Testis (tissue), 3 donors: ENCODE measurements around the gene TM4SF18. TPM values are rescaled to one million over a fixed set of nuclear protein-coding genes. Genes with fewer than 3 reads are reported as not detected.
A peak's percentile ranks its signal among the peaks of the same experiment; 100 is the strongest.

Source experiments
- DNase-seq: peaks from one replicate; pipeline ENCODE4 v3.0.0-alpha.2; 2019
- H3K27ac ChIP-seq, 2 donors: fragments of 200-600 bp; sonication (generic); one replicate each; pipeline ENCODE4 v1.5.1; 2019
- H3K27me3 ChIP-seq: fragments of 200-600 bp; sonication (generic); one replicate; pipeline ENCODE4 v1.5.1; 2019
- H3K36me3 ChIP-seq: fragments of 200-600 bp; sonication (generic); one replicate; pipeline ENCODE4 v1.5.1; 2017; ENCODE audit warnings: low read depth; ENCODE audit errors: missing control alignments
- H3K4me1 ChIP-seq: fragments of 200-600 bp; sonication (generic); one replicate; pipeline ENCODE4 v1.5.1; 2019
- H3K4me3 ChIP-seq, 2 donors: fragments of 200-600 bp; sonication (generic); one replicate each; pipeline ENCODE4 v1.5.1; 2017 to 2019
- H3K9me3 ChIP-seq: fragments of 200-600 bp; sonication (generic); one replicate; pipeline ENCODE4 v1.5.1; 2017
- POLR2A ChIP-seq: fragments of 450-650 bp; IDR thresholded peaks from one replicate; pipeline ENCODE4 v1.6.1; 2017; ENCODE audit warnings: antibody characterized with exemption, mild to moderate bottlenecking, moderate library complexity
- WGBS, 2 donors: methylation state at CpG; one replicate each; pipeline ENCODE4 v1.1.5; 2018; 5-methylcytosine and 5-hydroxymethylcytosine counted together
- intact Hi-C: fragments of 100-400 bp; cut with DNase I; formaldehyde crosslinking; loops from one replicate; pipeline ENCODE4 v1.15.1; 2023; ENCODE audit warnings: low total_unique reads
- polyA plus RNA-seq: library from polyadenylated mRNA; stranded (reverse); fragments of 350-450 nt; fragmentation: Illumina TruSeq; extraction: RNeasy Lipid Tissue Mini Kit (QIAGEN cat#74804); gene quantifications from one replicate; pipeline ENCODE4 v1.2.3, GENCODE V29; 2014; ENCODE audit warnings: low read depth, low replicate concordance; ENCODE audit not compliant: insufficient read depth
- total RNA-seq, 2 donors: library from RNA; depleted of rRNA; stranded (reverse); fragments of >200 nt; gene quantifications; one replicate each; pipeline ENCODE4 v1.2.3, GENCODE V29; 2016
- TF ChIP-seq, protein P1 (sequence below), 3 experiments: fragments of 450-650 bp in 2 of 3; fragments of 200-600 bp in 1 of 3; sonication (generic) in 1 of 3; IDR thresholded peaks; one replicate each; pipeline ENCODE4 v1.5.1; 2016 to 2019; ENCODE audit warnings: antibody characterized with exemption in 3 of 3, mild to moderate bottlenecking in 2 of 3, moderate library complexity in 1 of 3

TM4SF18 gene
- total and polyA plus RNA-seq, 3 donors from 2014 or later: 1.2 to 4.2 (median 3.1) TPM

DNA sequence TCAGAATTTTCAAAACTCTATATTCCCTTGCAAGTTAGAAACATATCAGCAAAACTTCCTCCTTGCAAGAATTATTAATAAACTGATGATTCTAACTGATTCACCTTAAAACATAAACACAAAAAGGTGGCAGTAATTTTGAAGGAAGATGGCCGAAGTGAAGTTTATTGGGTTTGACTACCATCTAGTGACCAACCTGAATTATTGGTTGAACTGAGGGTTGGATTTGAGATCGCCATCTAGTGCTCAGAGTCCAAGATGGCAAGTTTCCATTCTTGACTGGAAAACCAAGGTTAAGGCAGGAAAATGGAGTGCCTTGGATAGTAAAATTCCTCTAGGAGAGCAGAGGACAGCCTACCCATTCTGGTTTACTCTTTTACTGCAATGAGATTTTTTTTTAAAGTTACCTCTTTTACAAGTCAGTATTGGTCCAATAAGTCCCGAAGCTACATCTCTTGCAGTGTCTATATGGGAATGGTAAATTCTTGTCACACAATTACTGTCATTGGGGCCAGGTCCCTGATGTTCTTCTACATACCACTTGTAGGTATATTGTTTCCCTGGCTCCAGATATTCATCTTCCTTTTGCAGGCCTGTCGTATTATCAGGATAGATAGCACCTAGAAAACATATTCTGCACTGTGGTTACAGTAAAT, 60.2 kb downstream of the TM4SF18 start:
- Histone ChIP-seq H3K27me3 (no peaks in the 10 kb centered on the region), H3K27ac (no peak overlapping the region), H3K9me3 (no peaks in the 10 kb centered on the region), H3K4me1 (no peaks in the 10 kb centered on the region), H3K4me3 (no peak overlapping the region), H3K36me3 (no peaks in the 10 kb centered on the region)
- peak; percentile 68 for DNase-seq
- 53 to 54% methylated on average over 4 of the region's 4 CpGs for WGBS, 2 donors
- TF ChIP-seq, protein P1, sequence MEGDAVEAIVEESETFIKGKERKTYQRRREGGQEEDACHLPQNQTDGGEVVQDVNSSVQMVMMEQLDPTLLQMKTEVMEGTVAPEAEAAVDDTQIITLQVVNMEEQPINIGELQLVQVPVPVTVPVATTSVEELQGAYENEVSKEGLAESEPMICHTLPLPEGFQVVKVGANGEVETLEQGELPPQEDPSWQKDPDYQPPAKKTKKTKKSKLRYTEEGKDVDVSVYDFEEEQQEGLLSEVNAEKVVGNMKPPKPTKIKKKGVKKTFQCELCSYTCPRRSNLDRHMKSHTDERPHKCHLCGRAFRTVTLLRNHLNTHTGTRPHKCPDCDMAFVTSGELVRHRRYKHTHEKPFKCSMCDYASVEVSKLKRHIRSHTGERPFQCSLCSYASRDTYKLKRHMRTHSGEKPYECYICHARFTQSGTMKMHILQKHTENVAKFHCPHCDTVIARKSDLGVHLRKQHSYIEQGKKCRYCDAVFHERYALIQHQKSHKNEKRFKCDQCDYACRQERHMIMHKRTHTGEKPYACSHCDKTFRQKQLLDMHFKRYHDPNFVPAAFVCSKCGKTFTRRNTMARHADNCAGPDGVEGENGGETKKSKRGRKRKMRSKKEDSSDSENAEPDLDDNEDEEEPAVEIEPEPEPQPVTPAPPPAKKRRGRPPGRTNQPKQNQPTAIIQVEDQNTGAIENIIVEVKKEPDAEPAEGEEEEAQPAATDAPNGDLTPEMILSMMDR (IDR thresholded peaks at IDR 0.05): peak; percentile 82 to 97 (median 92)
- no peak for TF ChIP-seq POLR2A
- intact Hi-C loops: loop anchor here (5.0 to 10.0 kb wide), 2 partner anchors 151 to 318 kb away; no protein-coding TSS in a partner anchor

DNA sequence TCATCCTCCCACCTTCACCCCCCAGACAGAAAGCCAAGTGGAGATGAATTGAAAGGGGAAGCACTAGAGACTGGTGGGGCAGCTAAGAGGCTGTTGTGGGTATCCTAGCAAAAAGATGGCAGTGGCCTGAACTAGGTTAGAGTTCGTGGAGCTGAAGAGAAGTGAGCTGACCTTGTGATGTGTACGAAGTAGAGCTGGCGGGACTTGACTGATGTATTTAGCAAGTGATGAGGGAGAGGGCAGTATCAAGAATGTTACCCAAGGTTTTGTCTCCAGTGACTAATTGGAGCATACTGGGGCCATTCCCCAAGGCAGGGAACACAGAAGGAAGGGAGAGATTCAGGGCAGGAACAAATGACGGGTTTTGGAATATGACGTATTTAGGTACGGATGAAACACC, 61.8 kb downstream of the TM4SF18 start:
- intact Hi-C loops: loop anchor here (5.0 to 10.0 kb wide), 2 partner anchors 149 to 317 kb away; no protein-coding TSS in a partner anchor
- WGBS, 2 donors: 66 to 77% methylated on average over 6 of the region's 6 CpGs
- H3K4me1 ChIP-seq: no peaks in the 10 kb centered on the region
- DNase-seq: no peak
- no peak overlapping the region for H3K27ac ChIP-seq
- no peaks in the 10 kb centered on the region for H3K27me3 ChIP-seq
- TF ChIP-seq, protein P1 (IDR thresholded peaks at IDR 0.05): no peak
- no peak for TF ChIP-seq POLR2A
- H3K4me3 ChIP-seq: no peak overlapping the region
- H3K9me3 ChIP-seq: no peaks in the 10 kb centered on the region
- H3K36me3 ChIP-seq: no peaks in the 10 kb centered on the region

DNA sequence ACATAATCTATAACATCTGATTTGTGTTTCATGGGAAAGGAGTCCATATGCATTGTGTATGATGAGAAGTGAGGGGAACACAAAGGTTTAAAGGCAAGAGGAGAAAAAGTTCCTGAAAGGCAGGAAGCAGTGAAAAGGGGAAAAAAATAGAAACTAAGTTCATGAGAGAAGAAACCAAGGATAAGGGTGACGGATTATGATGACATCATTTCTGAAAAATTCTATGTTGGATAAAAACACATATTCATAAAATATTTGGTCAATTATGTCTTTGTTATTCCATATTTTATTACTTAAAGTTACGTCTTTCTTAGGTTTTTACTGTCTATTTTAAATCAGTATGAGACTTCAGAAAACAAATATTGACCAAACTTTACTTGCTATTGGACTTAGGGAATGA, 63.3 kb downstream of the TM4SF18 start:
- WGBS, 2 donors: 64 to 75% methylated on average over 2 of the region's 2 CpGs
- DNase-seq: no peak
- TF ChIP-seq POLR2A: no peak
- TF ChIP-seq, protein P1 (IDR thresholded peaks at IDR 0.05): no peak

DNA sequence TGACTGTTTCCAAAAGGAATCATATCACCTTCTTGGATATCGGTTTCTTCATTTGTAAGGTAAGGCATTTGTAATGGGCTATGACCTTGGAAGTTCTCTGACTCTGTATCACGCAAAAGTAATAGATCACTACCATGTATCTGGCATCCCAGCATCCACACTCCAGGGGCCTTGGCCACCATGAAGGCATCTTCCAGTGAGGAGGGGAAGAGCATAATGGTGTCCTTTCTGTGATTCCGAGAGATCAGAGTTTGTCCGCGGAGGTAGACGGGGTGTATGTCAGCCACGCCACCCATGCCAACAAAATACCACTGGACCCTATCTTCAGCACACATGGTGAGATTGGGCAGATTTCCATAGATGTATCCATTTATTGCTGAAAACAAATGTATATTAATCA, 63.7 kb downstream of the TM4SF18 start:
- intact Hi-C loops: loop anchor here (5.0 to 10.0 kb wide), 2 partner anchors 147 to 315 kb away; no protein-coding TSS in a partner anchor
- WGBS, 2 donors: 95 to 98% methylated on average over 7 of the region's 7 CpGs
- Histone ChIP-seq H3K4me1 (no peaks in the 10 kb centered on the region), H3K9me3 (no peaks in the 10 kb centered on the region), H3K27ac (no peak overlapping the region), H3K4me3 (no peak overlapping the region), H3K27me3 (no peaks in the 10 kb centered on the region), H3K36me3 (no peaks in the 10 kb centered on the region)
- no peak for DNase-seq
- no peak for TF ChIP-seq POLR2A
- TF ChIP-seq, protein P1 (IDR thresholded peaks at IDR 0.05): no peak

More for the DNA sequence above, 63.3 kb downstream of the TM4SF18 start:
- Histone ChIP-seq H3K27ac (no peak overlapping the region), H3K9me3 (no peaks in the 10 kb centered on the region), H3K4me3 (no peak overlapping the region), H3K4me1 (no peaks in the 10 kb centered on the region), H3K27me3 (no peaks in the 10 kb centered on the region), H3K36me3 (no peaks in the 10 kb centered on the region)
- intact Hi-C loops: loop anchor here (5.0 to 10.0 kb wide), 2 partner anchors 148 to 315 kb away; no protein-coding TSS in a partner anchor

Other genes with a start within 250 kb of the TM4SF18 start
- 100 to 1,000 TPM; 170 to 200 TPM for gene HLTF, start 247.1 kb downstream of the TM4SF18 start, total RNA-seq
- 57.3 TPM for gene HLTF, start 247.1 kb downstream of the TM4SF18 start, polyA plus RNA-seq
- 10 to 100 TPM; 25.8 to 27.8 TPM for gene HPS3, start 204.0 kb downstream of the TM4SF18 start, total RNA-seq
- 14.6 TPM for gene HPS3, start 204.0 kb downstream of the TM4SF18 start, polyA plus RNA-seq
- 10 to 100 TPM; 10.3 to 13.8 TPM for gene CP, start 111.8 kb downstream of the TM4SF18 start, total RNA-seq
- 6.1 TPM for gene CP, start 111.8 kb downstream of the TM4SF18 start, polyA plus RNA-seq
- 10 to 100 TPM; 16.2 to 24.9 TPM for gene TM4SF1, start 44.0 kb upstream of the TM4SF18 start, total RNA-seq
- 62.7 TPM for gene TM4SF1, start 44.0 kb upstream of the TM4SF18 start, polyA plus RNA-seq
- gene TM4SF4, start 141.1 kb upstream of the TM4SF18 start, total RNA-seq: under 1 TPM; 0.12 to 0.39 TPM
- gene TM4SF4, start 141.1 kb upstream of the TM4SF18 start, polyA plus RNA-seq: 1.4 TPM